Keratinocyte (primary cell): ENCODE measurements around the gene OTOP1. TPM values are rescaled to one million over a fixed set of nuclear protein-coding genes. Genes with fewer than 3 reads are reported as not detected.

ENCODE experiments used
- DNase-seq: peaks from one replicate; pipeline ENCODE4 v3.0.0-alpha.2; 2011; ENCODE audit warnings: low read depth, missing footprints, low spot score
- FAIRE-seq: peaks from 2 replicates; lab custom pipeline; 2011; peaks lifted over from hg19 to GRCh38; lab: Jason Lieb, UNC
- H2AFZ ChIP-seq: 2 replicates; pipeline ENCODE4 v1.6.0; 2012; ENCODE audit warnings: low read length, control low read depth, inconsistent platforms; ENCODE audit not compliant: control insufficient read depth
- H3K27ac ChIP-seq: 2 replicates; pipeline ENCODE4 v1.5.1; 2011; ENCODE audit warnings: low read length; ENCODE audit not compliant: control insufficient read depth, insufficient read depth
- H3K27me3 ChIP-seq: 3 replicates; pipeline ENCODE4 v1.6.0; 2011; ENCODE audit warnings: low read length; ENCODE audit not compliant: control insufficient read depth, insufficient read depth; ENCODE audit errors: extremely low read depth
- H3K36me3 ChIP-seq, 2 experiments: 2 replicates in 1 of 2; 3 replicates in 1 of 2; pipeline ENCODE4 v1.5.1; 2011; ENCODE audit warnings: low read length in 2 of 2, mild to moderate bottlenecking in 1 of 2; ENCODE audit not compliant: control insufficient read depth in 2 of 2, insufficient read depth in 2 of 2; ENCODE audit errors: extremely low read depth in 1 of 2
- H3K4me1 ChIP-seq: 3 replicates; pipeline ENCODE4 v1.5.1; 2011; ENCODE audit warnings: low read length; ENCODE audit not compliant: control insufficient read depth, insufficient read depth; ENCODE audit errors: extremely low read depth
- H3K4me2 ChIP-seq: 3 replicates; pipeline ENCODE4 v1.6.0; 2011; ENCODE audit warnings: low read depth, low read length; ENCODE audit not compliant: control insufficient read depth, insufficient read depth; ENCODE audit errors: extremely low read depth
- H3K4me3 ChIP-seq, 3 experiments: fragments of 200-600 bp in 1 of 3; sonication (generic) in 1 of 3; 2 replicates in 2 of 3; 3 replicates in 1 of 3; pipeline ENCODE4 v1.5.1; 2011 to 2016; ENCODE audit warnings: low read length in 3 of 3, mild to moderate bottlenecking in 3 of 3, control low read depth in 2 of 3, inconsistent platforms in 1 of 3, low read depth in 1 of 3, mixed read lengths in 1 of 3, mixed run types in 1 of 3, moderate library complexity in 1 of 3; ENCODE audit not compliant: control insufficient read depth in 2 of 3, insufficient read depth in 2 of 3; ENCODE audit errors: extremely low read depth in 1 of 3
- H3K79me2 ChIP-seq: 2 replicates; pipeline ENCODE4 v1.6.0; 2012; ENCODE audit warnings: low read length; ENCODE audit not compliant: control insufficient read depth, insufficient read depth
- H3K9ac ChIP-seq: 3 replicates; pipeline ENCODE4 v1.6.0; 2011; ENCODE audit warnings: low read length; ENCODE audit not compliant: control insufficient read depth, insufficient read depth; ENCODE audit errors: extremely low read depth
- H3K9me1 ChIP-seq: 3 replicates; pipeline ENCODE4 v1.6.0; 2011; ENCODE audit warnings: low read length; ENCODE audit not compliant: control insufficient read depth, insufficient read depth; ENCODE audit errors: extremely low read depth
- H3K9me3 ChIP-seq: 2 replicates; pipeline ENCODE4 v1.5.1; 2012; ENCODE audit warnings: low read depth, low read length; ENCODE audit not compliant: control insufficient read depth
- H4K20me1 ChIP-seq: 3 replicates; pipeline ENCODE4 v1.6.0; 2011; ENCODE audit warnings: low read length; ENCODE audit not compliant: control insufficient read depth, insufficient read depth; ENCODE audit errors: extremely low read depth
- CTCF ChIP-seq, 3 experiments: IDR thresholded peaks in 1 of 3; conservative IDR thresholded peaks in 1 of 3; optimal IDR thresholded peaks in 1 of 3; 2 replicates in 2 of 3; 3 replicates in 1 of 3; pipeline versions ENCODE3 to v1.5.1; 2011; ENCODE audit warnings: low read length in 3 of 3, mild to moderate bottlenecking in 3 of 3, moderate library complexity in 2 of 3, control low read depth in 1 of 3, inconsistent platforms in 1 of 3; ENCODE audit not compliant: insufficient read depth in 2 of 3; ENCODE audit errors: extremely low read depth in 1 of 3
- EZH2 ChIP-seq: IDR thresholded peaks from one replicate; pipeline ENCODE4 v1.6.1; 2012; ENCODE audit warnings: inconsistent platforms, mild to moderate bottlenecking, low read length, moderate library complexity
- dilution Hi-C: fragments of 300-500 bp; cut with MboI; formaldehyde crosslinking; loops from one replicate; pipeline ENCODE4 v1.7.0; 2020; ENCODE audit warnings: low sequenced_read_pairs; ENCODE audit not compliant: extremely low pct_ligation_motif_present
- polyA plus RNA-seq, 5 experiments: library from polyadenylated mRNA; depleted of rRNA in 3 of 5; stranded (reverse) in 3 of 5; stranded (forward) in 1 of 5; unstranded in 1 of 5; fragments of >200 nt; gene quantifications; 1 replicate in 1 of 5; 2 replicates in 3 of 5; 3 replicates in 1 of 5; pipeline versions ENCODE4 v1.2.1 to v1.2.3, GENCODE V29; 2011 to 2012; ENCODE audit warnings: missing spikeins in 2 of 5, low read depth in 1 of 5, low replicate concordance in 1 of 5

OTOP1 gene
- polyA plus RNA-seq, 1 donor (not counting 4 experiments of a cell fraction or from before 2014, with no cell fraction given): not detected

GRCh38 chr4:4268776-4269175, 42.0 kb upstream of the OTOP1 start:
- H3K4me2 ChIP-seq: no peak overlapping the region
- no peaks in the 10 kb centered on the region for H3K9me1 ChIP-seq
- DNase-seq: no peak
- H4K20me1 ChIP-seq: no peaks in the 10 kb centered on the region
- no peaks in the 10 kb centered on the region for H3K79me2 ChIP-seq
- peaks cover 11 to 24% of the 10 kb centered on the region in 2 experiments for H3K36me3 ChIP-seq
- no peak overlapping the region for H3K9ac ChIP-seq
- dilution Hi-C loops: no loop called here
- peak overlapping the region; percentile 82 for H3K27ac ChIP-seq
- no peak overlapping the region for H2AFZ ChIP-seq
- H3K4me1 ChIP-seq: peaks cover 18% of the 10 kb centered on the region
- no peak overlapping the region for H3K4me3 ChIP-seq
- no peaks in the 10 kb centered on the region for H3K27me3 ChIP-seq
- TF ChIP-seq EZH2 (no peak), CTCF (optimal IDR thresholded peaks at IDR 0.05 in 1 of 3, IDR thresholded peaks at IDR 0.05 in 1 of 3, conservative IDR thresholded peaks at IDR 0.05 in 1 of 3; ENCODE audit: extremely low read depth in 1 of 3, insufficient read depth in 2 of 3, low read length in 3 of 3) (no peak)
- no peaks in the 10 kb centered on the region for H3K9me3 ChIP-seq
- FAIRE-seq: no peak

DNA sequence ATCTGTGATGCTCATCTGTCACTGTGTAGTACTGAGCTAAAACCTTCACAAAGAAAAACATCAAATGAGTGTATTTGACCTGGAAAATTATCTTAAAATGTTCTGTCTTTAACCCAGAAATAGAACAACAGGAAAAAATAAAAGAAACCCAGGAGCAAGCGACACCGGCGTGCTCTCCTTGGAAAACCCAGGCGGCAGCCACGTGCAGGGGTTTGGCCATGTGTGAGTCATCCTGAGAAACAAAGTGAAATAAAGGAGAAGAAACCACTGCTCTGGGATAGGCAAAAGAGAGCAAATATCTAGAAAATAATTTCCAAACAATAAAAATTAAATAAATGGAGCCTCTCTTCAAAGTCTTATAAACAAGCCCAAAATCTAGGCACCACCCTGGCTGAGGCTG, 41.3 kb upstream of the OTOP1 start:
- H3K79me2 ChIP-seq: no peaks in the 10 kb centered on the region

More for the DNA sequence above, 41.3 kb upstream of the OTOP1 start:
- DNase-seq (no peak), FAIRE-seq (no peak)
- Histone ChIP-seq H3K9ac (no peak overlapping the region), H3K9me1 (no peaks in the 10 kb centered on the region), H4K20me1 (no peaks in the 10 kb centered on the region), H2AFZ (no peak overlapping the region), H3K4me3 (no peak overlapping the region), H3K36me3 (peaks cover 9 to 17% of the 10 kb centered on the region in 2 experiments), H3K4me1 (peaks cover 18% of the 10 kb centered on the region), H3K27me3 (no peaks in the 10 kb centered on the region), H3K9me3 (no peaks in the 10 kb centered on the region), H3K27ac (peak overlapping the region; percentile 82), H3K4me2 (no peak overlapping the region)
- TF ChIP-seq CTCF (optimal IDR thresholded peaks at IDR 0.05 in 1 of 3, IDR thresholded peaks at IDR 0.05 in 1 of 3, conservative IDR thresholded peaks at IDR 0.05 in 1 of 3; ENCODE audit: extremely low read depth in 1 of 3, insufficient read depth in 2 of 3, low read length in 3 of 3) (no peak), EZH2 (no peak)
- dilution Hi-C loops: no loop called here
